Measurements from ENCODE around the gene VPS18.

The VPS18 gene

GRCh38 chr15:40932649-40933516 is 38.6 kb downstream of the VPS18 start:
- no peak overlapping the region for H3K4me3 ChIP-seq (ENCODE audit: low read depth, low read length)

- no peak overlapping the region for H3K4me3 ChIP-seq (ENCODE audit: low read depth, low read length)
These were observed 39.3 kb downstream of the VPS18 start for GRCh38 chr15:40933517-40933902.

GRCh38 chr15:40934457-40934856 is 40.2 kb downstream of the VPS18 start:
- H3K4me3 ChIP-seq (ENCODE audit: low read depth, low read length), result no peak overlapping the region

- H3K4me3 ChIP-seq (ENCODE audit: low read depth, low read length), result no peak overlapping the region
These were observed 42.0 kb downstream of the VPS18 start for GRCh38 chr15:40936234-40936708.

GRCh38 chr15:40936709-40937666 is 42.7 kb downstream of the VPS18 start:
- no peak overlapping the region for H3K4me3 ChIP-seq (ENCODE audit: low read depth, low read length)

GRCh38 chr15:40937762-40938535 is 43.7 kb downstream of the VPS18 start:
- no peak overlapping the region for H3K4me3 ChIP-seq (ENCODE audit: low read depth, low read length)

GRCh38 chr15:40938536-40938870 is 44.3 kb downstream of the VPS18 start:
- H3K4me3 ChIP-seq (ENCODE audit: low read depth, low read length), result no peak overlapping the region

- no peak overlapping the region for H3K4me3 ChIP-seq (ENCODE audit: low read depth, low read length)
These were observed 46.1 kb downstream of the VPS18 start for GRCh38 chr15:40940296-40940801.

GRCh38 chr15:40941068-40941527 is 46.8 kb downstream of the VPS18 start:
- peak overlapping the region; percentile 52 for H3K4me3 ChIP-seq (ENCODE audit: low read depth, low read length)

- H3K4me3 ChIP-seq (ENCODE audit: low read depth, low read length), result peak overlapping the region; percentile 52
These were observed 47.5 kb downstream of the VPS18 start for GRCh38 chr15:40941528-40942336.

- peak overlapping the region; percentile 22 for H3K4me3 ChIP-seq (ENCODE audit: low read depth, low read length)
These were observed 48.1 kb downstream of the VPS18 start for GRCh38 chr15:40942337-40942854.

GRCh38 chr15:40942878-40943277 is 48.6 kb downstream of the VPS18 start:
- H3K4me3 ChIP-seq (ENCODE audit: low read depth, low read length), result no peak overlapping the region

GRCh38 chr15:40943764-40944365 is 49.6 kb downstream of the VPS18 start:
- H3K4me3 ChIP-seq (ENCODE audit: low read depth, low read length), result no peak overlapping the region

GRCh38 chr15:40944510-40945296 is 50.5 kb downstream of the VPS18 start:
- H3K4me3 ChIP-seq (ENCODE audit: low read depth, low read length), result no peak overlapping the region

- H3K4me3 ChIP-seq (ENCODE audit: low read depth, low read length), result no peak overlapping the region
These were observed 54.6 kb downstream of the VPS18 start for GRCh38 chr15:40948706-40949473.

GRCh38 chr15:40949756-40950207 is 55.5 kb downstream of the VPS18 start:
- no peak overlapping the region for H3K4me3 ChIP-seq (ENCODE audit: low read depth, low read length)

- no peak overlapping the region for H3K4me3 ChIP-seq (ENCODE audit: low read depth, low read length)
These were observed 57.5 kb downstream of the VPS18 start for GRCh38 chr15:40951764-40952163.
